Stimulated activated CD4-positive, alpha-beta T cell treated with anti-CD3 and anti-CD28 coated beads, Interleukin-12 subunit alpha, Interleukin-12 subunit beta, amount 100 ng/mL, for 4 hours (primary cell): ENCODE data around the gene NONO.
A peak's percentile ranks its signal among the peaks of the same experiment; 100 is the strongest.
"Not testable (repeated sequence)": the region's sequence is repeated elsewhere in the genome, so short reads cannot be mapped to it uniquely, and the experiment has no call there.

Experiments used
- DNase-seq: peaks from one replicate; pipeline ENCODE4 v3.0.0-alpha.2; 2020

NONO gene

DNA sequence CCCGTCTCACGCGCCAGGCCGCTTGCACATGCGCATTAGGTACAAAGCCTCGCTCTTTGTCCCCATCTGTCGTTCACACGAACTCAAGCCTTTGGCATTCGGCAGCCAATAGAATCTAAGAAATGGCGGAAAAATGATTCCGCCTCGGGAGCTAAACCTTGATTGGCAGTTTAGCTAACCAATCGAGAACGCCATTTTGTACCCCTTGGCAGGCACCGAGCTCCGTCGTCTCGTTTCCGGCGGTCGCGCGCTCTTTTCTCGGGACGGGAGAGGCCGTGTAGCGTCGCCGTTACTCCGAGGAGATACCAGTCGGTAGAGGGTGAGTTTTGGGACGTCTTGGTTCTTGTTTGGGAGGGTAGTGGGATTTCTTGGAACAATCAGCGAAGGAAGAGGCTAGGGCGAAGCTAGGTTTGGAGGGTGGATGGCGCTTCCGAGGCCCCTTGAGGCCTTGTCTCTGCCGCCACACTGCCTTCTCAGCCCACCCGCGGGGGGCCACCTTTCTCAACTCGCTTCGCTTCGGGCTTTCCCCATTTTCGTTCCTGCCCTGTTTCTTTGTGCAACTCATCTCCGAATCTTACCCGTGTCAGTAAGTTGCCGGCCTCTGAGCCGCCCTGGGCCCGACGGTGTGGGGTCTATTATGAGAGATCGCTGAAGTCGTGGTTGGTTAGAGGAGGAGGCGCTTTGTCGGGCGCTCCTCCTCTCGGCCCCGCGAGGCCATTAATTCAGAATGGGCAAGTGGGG is at the start of gene NONO:
Gene NONO (plus strand): TSS at position 233 of the 741 bp plus-strand sequence. CDS start 7,003 bp downstream, outside the sequence.
- peak; percentile 68 for DNase-seq

DNA sequence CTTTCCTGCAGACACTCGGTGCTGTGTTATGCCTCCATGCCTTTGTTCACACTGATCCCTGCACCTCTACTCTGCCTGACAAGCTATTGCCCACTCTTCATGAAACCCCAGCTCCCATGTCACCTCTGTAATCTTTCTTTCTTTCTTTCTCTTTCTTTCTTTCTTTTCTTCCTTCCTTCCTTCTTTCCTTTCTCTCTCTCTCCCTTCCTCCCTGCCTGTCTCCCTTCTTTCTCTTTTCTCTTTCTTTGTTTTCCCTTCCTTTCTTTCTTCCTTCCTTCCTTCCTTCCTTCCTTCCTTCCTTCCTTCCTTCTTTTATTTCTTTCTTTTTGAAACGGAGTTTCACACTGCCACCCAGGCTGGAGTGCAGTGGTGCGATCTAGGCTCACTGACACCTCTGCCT is 48.0 kb upstream of the NONO start:
- no peak for DNase-seq

GRCh38 chrX:71236836-71237235 is 46.6 kb upstream of the NONO start:
- no peak for DNase-seq

DNA sequence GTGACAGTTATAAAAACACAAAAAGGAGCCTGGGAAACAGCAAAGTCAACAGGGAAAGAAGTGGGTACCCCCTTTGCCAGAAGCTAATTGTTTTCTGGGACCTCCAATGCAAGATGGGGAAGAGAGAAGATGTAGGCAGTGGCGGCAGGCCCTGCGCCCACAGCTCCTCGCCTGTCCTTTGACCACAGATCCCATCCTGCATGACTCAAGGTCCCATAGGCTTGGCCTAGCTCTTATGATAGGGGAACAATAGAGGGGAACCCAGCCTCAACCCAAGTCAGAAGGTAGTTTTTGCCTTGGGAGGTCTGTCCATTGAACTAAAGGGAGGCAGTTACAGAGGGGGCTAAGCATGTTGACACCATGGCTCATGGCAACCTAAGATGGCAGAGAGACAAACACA is 43.7 kb upstream of the NONO start:
- no peak for DNase-seq

DNA sequence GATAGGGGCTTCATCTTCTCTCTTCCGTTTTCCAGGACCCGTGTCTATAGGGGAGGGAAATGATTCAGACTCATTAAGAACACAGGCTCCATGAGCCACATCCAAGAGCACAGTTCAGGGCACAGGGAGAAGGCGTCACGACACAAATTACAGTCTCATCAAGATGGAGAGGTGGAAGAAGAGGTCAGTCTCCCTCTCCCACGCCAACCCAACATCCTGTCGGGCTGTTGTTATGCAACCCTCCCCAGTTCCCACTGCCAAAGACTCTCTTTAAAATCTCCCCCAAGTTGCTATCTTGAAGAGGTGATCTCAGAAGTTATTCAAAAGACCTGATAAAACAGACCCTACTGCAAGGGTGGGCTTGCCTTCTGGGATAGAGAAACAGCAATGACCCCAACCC is 42.1 kb upstream of the NONO start:
- DNase-seq, result no peak

DNA sequence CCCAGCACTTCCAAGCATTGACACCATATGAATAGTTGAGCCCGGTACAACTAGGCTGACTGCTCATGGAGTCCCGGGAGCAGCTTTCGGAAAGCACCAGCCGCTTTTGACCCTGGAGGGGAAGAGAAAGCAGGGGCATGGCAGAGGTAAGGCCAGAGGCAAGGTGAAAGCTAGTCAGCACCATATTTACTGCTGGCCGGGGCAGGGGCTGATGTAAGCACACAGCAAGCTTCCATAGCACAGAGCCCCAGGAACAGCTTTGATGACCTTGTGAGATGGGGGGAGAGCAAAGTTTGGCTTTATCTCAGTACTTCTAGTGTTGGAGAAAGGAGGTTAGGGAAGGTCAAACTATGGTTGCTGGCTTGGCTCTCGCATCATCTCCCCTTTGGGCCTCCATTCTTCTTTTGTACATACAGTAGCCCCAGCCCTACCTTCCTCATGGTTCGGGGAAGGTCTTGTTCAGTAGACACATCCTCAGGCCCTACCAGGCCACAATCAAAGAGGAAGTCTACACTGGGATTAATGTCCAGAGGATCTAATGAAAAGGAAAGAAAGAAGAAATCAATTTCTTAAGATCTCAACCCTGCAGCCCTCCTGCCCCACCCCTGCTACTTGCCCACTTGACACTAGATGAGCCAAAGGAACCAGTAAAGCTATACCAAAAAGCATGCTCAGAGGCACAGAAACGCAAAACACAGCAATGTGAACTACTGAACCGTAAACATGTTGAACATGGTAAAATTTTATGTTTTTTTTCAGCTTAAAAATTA is 38.9 kb upstream of the NONO start:
- no peak for DNase-seq

DNA sequence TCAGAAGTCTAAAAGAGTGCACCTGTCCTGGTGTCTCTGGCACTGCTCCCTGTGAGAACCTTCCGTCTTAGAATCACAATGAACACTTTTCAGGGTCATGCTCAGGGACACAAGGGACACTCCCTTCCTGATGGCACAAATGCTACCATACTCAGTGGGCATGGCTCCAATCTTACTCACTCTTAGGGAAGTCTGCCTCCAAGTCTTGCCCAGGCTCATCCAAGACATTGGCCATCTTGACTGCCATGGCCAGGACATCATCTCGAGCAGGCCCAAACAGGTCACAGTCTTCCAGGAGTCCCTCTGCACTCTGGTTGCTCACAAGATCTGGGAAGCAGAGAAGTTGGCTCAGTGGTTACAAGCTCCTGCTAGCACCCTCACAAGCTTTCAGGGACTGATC is 38.3 kb upstream of the NONO start:
- DNase-seq, result no peak

- no peak for DNase-seq
Observed at GRCh38 chrX:71250841-71251240, 32.6 kb upstream of the NONO start.

DNA sequence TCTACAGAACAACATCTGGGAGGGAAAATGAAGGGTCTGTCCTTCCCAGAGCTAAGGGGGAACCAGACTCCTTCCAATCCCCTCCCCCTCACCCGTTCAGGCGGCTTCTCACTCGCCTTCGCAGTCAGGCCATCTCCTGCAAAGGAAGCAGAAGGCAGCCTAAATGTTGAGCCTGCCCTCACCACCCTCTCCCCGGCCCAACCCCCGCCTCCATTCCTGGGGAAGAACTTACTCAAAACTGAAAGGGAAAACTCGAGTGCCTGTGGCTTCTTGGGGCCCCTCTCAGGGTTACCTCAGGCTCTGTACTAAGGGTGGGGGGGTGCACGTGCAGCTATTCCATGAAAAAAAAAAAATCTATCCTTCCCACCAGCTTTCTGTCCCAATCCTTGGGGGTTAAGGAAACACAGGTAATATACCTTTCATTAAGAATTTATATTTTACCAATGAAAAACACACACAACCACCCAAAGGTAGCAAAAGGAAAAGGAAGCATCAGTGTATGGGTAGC is 31.9 kb upstream of the NONO start:
- peak; percentile 25 for DNase-seq

- DNase-seq, result no peak
Observed at GRCh38 chrX:71252221-71252620, 31.2 kb upstream of the NONO start.

GRCh38 chrX:71253253-71254091 is 30.0 kb upstream of the NONO start:
- peak; percentile 17 for DNase-seq

DNA sequence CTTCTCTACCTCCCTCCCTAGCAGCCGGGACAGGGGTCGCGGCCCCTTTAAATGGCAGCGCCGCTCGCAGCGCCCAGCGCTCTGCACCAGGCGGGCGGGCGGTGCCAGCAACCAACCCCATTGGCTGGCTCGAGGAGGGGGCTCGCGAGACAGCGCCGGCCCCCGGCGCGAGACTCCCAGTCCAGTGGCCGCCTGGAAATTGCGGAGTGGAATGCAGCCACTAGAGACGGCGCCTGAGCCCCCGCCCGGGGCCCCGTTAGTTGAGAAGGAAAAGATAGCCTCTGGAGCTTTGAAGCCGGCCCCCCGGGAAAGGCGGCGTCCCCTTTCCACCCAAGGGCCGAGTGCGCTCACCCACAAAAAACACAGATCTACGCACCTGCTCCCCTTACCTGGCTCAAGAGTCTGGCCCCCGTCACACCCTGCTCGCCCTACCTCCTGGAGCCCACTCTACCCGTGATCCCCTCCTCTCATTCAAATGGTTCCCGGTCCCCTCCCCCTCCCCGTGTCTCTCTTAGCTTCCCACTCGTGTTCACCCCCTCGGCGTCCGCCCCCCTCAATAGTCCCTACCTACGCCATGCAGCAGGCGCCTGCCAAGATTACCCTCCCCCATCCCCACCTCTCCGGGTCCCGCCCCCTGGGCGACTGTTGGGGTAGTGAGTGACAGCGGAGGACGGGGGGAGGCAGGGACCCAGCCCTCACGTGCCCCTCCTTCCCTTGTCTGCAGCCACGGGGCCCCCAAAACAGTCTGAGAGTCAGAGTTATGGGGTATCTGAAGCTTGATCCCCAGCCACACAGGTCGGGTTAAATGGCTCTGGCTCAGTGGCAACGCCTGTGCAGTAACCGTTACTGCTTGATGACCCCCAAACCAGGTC is 29.1 kb upstream of the NONO start, which contains the start of gene ZMYM3:
Gene ZMYM3 (minus strand): TSS at position 49 of the 872 bp plus-strand sequence. CDS start 885 bp downstream, outside the sequence.
- peak; percentile 67 for DNase-seq

DNA sequence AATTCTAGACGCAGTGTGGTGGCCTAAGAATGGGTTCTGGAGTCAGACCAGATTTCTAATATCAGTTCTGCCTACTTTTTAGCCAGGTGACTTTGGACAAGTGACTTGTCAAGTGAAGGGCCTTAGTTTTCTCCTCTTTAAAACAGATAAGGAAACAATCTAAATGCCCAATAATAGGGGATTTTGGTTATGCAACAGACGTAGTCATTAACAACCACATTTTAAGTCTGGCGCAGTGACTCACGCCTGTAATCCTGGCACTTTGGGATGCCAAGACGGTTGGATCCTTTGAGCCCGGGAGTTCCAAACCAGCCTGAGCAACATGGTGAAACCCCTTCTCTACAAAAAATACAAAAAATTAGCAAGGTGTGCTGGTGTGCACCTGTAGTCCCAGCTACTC is 27.4 kb upstream of the NONO start:
- DNase-seq, result no peak

DNA sequence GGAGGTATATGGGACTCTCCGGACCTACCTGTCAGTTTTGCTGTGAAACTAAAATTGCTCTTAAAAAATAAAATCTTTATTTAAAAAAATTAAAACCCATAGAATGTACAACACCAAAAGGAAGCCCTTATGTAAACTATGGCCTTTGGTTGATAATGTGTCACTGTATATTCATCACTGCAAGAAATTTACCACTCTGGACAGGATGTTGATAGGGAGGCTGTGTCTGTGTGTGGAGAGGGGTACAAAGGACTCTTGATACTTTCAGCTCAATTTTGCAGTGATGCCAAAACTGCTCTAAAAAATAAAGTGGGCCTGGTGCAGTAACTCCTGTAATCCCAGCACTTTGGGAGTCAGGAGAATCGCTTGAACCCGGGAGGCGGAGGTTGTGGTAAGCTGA is 26.6 kb upstream of the NONO start:
- DNase-seq, result no peak

GRCh38 chrX:71268624-71269023 is 14.8 kb upstream of the NONO start:
- DNase-seq, result not testable (repeated sequence)

GRCh38 chrX:71269801-71270395 is 13.5 kb upstream of the NONO start:
- DNase-seq, result no peak

DNA sequence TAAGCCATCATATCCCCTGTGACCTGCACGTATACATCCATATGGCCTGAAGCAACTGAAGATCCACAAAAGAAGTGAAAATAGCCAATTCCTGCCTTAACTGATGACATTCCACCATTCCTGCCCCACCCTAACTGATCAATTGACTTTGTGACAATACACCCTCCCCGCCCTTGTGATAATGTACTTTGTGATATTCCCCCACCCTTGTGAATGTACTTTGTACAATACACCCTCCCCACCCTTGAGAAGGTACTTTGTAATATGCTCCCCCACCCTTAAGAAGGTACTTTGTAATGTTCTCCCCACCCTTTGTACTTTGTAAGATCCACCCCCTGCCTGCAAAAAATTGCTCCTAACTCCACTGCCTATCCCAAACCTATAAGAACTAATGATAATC is 11.1 kb upstream of the NONO start:
- DNase-seq, result not testable (repeated sequence)

- DNase-seq, result not testable (repeated sequence)
Observed at GRCh38 chrX:71281300-71281699, 2.1 kb upstream of the NONO start.

DNA sequence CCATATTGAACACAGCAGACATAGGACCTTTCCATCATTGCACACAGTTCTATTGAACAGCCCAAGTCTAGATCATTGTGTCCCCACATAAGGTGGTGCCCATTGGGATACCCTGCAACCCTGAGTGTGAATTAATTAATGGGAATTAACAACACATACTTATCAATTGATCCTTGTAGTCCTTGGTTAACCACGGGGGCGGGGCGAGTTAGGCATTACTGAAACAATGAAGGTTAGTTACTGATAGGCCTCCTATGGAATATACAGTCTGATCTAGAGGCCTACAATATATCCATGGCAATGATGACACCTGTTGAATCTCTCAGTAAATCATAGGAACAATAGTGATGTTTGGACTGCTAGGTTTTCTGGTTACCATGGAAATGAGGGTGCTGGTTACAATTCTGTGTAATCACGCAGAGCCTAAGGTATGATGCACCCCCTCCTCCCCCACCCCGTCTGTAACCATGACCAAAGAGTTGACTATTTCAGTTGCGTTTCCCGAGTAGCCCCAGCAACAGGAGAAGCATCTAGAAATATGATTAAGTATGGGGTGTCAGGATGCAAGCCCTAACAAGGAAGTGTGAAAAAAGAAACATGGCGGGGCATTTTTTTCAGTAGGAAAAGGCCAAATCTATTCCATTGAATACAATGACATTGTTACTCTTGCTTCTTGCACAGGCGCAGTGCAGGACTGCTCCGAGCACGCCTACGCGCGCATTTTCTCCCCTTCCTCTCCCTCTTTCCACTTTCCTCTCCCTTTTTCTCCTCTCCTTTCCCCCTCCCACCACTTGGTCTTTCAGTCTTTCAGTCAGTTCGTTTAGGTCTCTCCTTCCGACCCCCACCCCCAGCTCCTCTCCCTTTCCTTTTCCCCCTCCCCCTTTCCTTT is 677 bp upstream of the NONO start:
- no peak for DNase-seq

DNA sequence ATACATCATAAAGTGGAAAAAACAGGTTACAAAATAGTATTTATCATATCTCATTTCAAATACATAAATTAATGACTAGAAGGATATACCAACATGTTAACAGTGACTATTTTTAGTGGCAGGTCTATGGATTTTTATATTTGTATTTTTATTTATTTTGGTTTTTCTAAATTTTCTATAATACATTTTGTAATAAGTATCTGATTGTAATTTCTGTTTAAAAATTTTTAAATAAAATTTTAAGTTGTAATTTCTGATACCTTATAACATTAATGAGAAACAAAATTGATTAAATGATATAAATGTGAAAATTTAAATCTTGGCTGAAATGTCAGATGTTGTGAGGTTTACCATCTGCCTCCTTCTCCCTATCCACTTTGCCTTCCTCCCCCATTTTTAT is 2.5 kb downstream of the NONO start:
- DNase-seq, result no peak

GRCh38 chrX:71291381-71291780 is 7.9 kb downstream of the NONO start:
- no peak for DNase-seq
